B cell (primary cell): ENCODE measurements around the gene PALS2. TPM values are rescaled to one million over a fixed set of nuclear protein-coding genes. Genes with fewer than 3 reads are reported as not detected.

Experiments used
- ATAC-seq: fragments of 200-7000 bp; cut with Tn5 transposase; one replicate; pipeline ENCODE4 v1.10.0; 2021; ENCODE audit warnings: low read depth, mild to moderate bottlenecking, moderate number of reproducible peaks, moderate library complexity
- CTCF ChIA-PET: fragments of 350-600 bp; sonication (Branson Sonifier 250); formaldehyde crosslinking; loops from one replicate; lab custom pipeline; 2021; ENCODE audit warnings: antibody characterized with exemption, inconsistent platforms; lab: Charles Lee
- POLR2A ChIA-PET: fragments of 350-600 bp; sonication (Branson Sonifier 250); formaldehyde crosslinking; loops from one replicate; lab custom pipeline; 2021; ENCODE audit warnings: antibody characterized with exemption; lab: Charles Lee
- DNase-seq: peaks from one replicate; pipeline ENCODE4 v3.0.0; 2013
- H2AFZ ChIP-seq: 2 replicates; pipeline ENCODE4 v1.6.1; 2012; ENCODE audit warnings: mild to moderate bottlenecking, low read depth, low read length; ENCODE audit not compliant: insufficient read depth, poor library complexity, severe bottlenecking
- H3K27ac ChIP-seq, 2 donors: 1 replicate in 1 of 2; 2 replicates in 1 of 2; pipeline ENCODE4 v1.5.1; 2012 to 2013; ENCODE audit warnings: low read length in 2 of 2, mild to moderate bottlenecking in 2 of 2, moderate library complexity in 1 of 2
- H3K27me3 ChIP-seq, 4 experiments: fragments of 200-600 bp in 1 of 4; sonication (generic) in 1 of 4; replicated peaks in 1 of 4; 1 replicate in 2 of 4; 2 replicates in 2 of 4; pipeline versions ENCODE4 v1.6.1 to v1.7.0; 2013 to 2016; ENCODE audit warnings: low read length in 3 of 4, mild to moderate bottlenecking in 2 of 4, mixed read lengths in 1 of 4, moderate library complexity in 1 of 4; ENCODE audit not compliant: insufficient read depth in 4 of 4, control insufficient read depth in 3 of 4; ENCODE audit errors: control extremely low read depth in 1 of 4
- H3K36me3 ChIP-seq, 2 experiments: replicated peaks in 1 of 2; 1 replicate in 1 of 2; 2 replicates in 1 of 2; pipeline versions ENCODE4 v1.6.1 to v1.7.1; 2013; ENCODE audit warnings: low read length in 1 of 2; ENCODE audit not compliant: insufficient read depth in 2 of 2, control insufficient read depth in 1 of 2; ENCODE audit errors: control extremely low read depth in 1 of 2, extremely low read depth in 1 of 2
- H3K4me1 ChIP-seq, 2 donors: fragments of 200-600 bp in 1 of 2; sonication (generic) in 1 of 2; 1 replicate in 1 of 2; 2 replicates in 1 of 2; pipeline versions ENCODE4 v1.5.1 to v1.6.1; 2013 to 2017; ENCODE audit warnings: low read length in 2 of 2; ENCODE audit not compliant: control insufficient read depth in 2 of 2, insufficient read depth in 2 of 2
- H3K4me2 ChIP-seq: replicated peaks from 2 replicates; pipeline ENCODE3; 2012; ENCODE audit warnings: mild to moderate bottlenecking, low read depth, low read length; ENCODE audit not compliant: poor library complexity, severe bottlenecking
- H3K4me3 ChIP-seq, 5 experiments: fragments of 200-600 bp in 1 of 5; sonication (generic) in 1 of 5; 1 replicate in 3 of 5; 2 replicates in 2 of 5; pipeline versions ENCODE4 v1.5.1 to v1.7.0; 2011 to 2016; ENCODE audit warnings: low read length in 4 of 5, mild to moderate bottlenecking in 4 of 5, low read depth in 2 of 5, control low read depth in 1 of 5, moderate library complexity in 1 of 5; ENCODE audit not compliant: insufficient read depth in 1 of 5; ENCODE audit errors: control extremely low read depth in 1 of 5, extremely low read depth in 1 of 5
- H3K79me2 ChIP-seq: fragments of 200-600 bp; sonication (generic); one replicate; pipeline ENCODE4 v1.6.0; 2016; ENCODE audit warnings: low read length; ENCODE audit not compliant: control insufficient read depth, insufficient read depth
- H3K9ac ChIP-seq: fragments of 200-600 bp; sonication (generic); 2 replicates; pipeline ENCODE4 v1.6.1; 2017; ENCODE audit warnings: mild to moderate bottlenecking, low read length, moderate library complexity
- H3K9me3 ChIP-seq, 3 donors: one replicate each; pipeline versions ENCODE4 v1.6.1 to v1.7.1; 2013; ENCODE audit warnings: low read length in 2 of 3; ENCODE audit not compliant: control insufficient read depth in 2 of 3, insufficient read depth in 1 of 3; ENCODE audit errors: control extremely low read depth in 1 of 3
- H4K20me1 ChIP-seq: 2 replicates; pipeline ENCODE4 v1.6.0; 2012; ENCODE audit warnings: mild to moderate bottlenecking, low read length; ENCODE audit not compliant: insufficient read depth, control insufficient read depth, poor library complexity, severe bottlenecking
- H3K27ac Mint-ChIP-seq: one replicate; pipeline ENCODE4 v1.8.0; 2021; ENCODE audit warnings: mixed read lengths
- H3K27me3 Mint-ChIP-seq: one replicate; pipeline ENCODE4 v1.8.0; 2021; ENCODE audit warnings: mixed read lengths
- H3K4me1 Mint-ChIP-seq: one replicate; pipeline ENCODE4 v1.8.0; 2021; ENCODE audit warnings: mixed read lengths
- H3K4me3 Mint-ChIP-seq: one replicate; pipeline ENCODE4 v1.8.0; 2021; ENCODE audit warnings: mixed read lengths
- H3K9me3 Mint-ChIP-seq: one replicate; pipeline ENCODE4 v1.8.0; 2022; ENCODE audit warnings: mixed read lengths; ENCODE audit not compliant: insufficient read depth
- CTCF ChIP-seq: fragments of 200-600 bp; IDR thresholded peaks from one replicate; pipeline ENCODE4 v1.8.0; 2022; ENCODE audit warnings: antibody characterized with exemption, mild to moderate bottlenecking
- EZH2 ChIP-seq: IDR thresholded peaks from 2 replicates; pipeline ENCODE4 v1.6.1; 2012; ENCODE audit warnings: borderline replicate concordance, low read depth, mild to moderate bottlenecking, moderate library complexity, low read length; ENCODE audit not compliant: insufficient read depth, poor library complexity, severe bottlenecking
- WGBS: methylation state at CpG from one replicate; pipeline ENCODE4 v1.1.5; 2013; ENCODE audit warnings: missing lambda C conversion rate; ENCODE audit not compliant: insufficient coverage; 5-methylcytosine and 5-hydroxymethylcytosine counted together
- intact Hi-C: fragments of 100-400 bp; cut with micrococcal nuclease; formaldehyde crosslinking; loops from one replicate; pipeline ENCODE4 v1.10.0; 2022
- polyA plus RNA-seq: library from polyadenylated mRNA; depleted of rRNA; stranded (reverse); fragments of >200 nt; gene quantifications from 2 replicates; pipeline ENCODE4 v1.2.3, GENCODE V29; 2012
- total RNA-seq, 2 donors: library from RNA; stranded (reverse); fragments of 120-200 nt in 1 of 2; gene quantifications; 1 replicate in 1 of 2; 2 replicates in 1 of 2; pipeline versions ENCODE4 v1.2.3 to v1.2.4, GENCODE V29; 2013 to 2022

The PALS2 gene
- total and polyA plus RNA-seq, 2 donors (not counting 1 experiment from before 2014, with no cell fraction given), result 4.8 to 54.2 TPM

GRCh38 chr7:24582166-24582565 lies 8.9 kb downstream of the PALS2 start:
- no peak overlapping the region for H3K4me2 ChIP-seq
- H3K27me3 ChIP-seq, result no peaks in the 10 kb centered on the region
- ChIA-PET POLR2A (no interaction called here), CTCF (no interaction called here)
- intact Hi-C loops, result no loop called here
- H3K27me3 Mint-ChIP-seq, result no peaks in the 10 kb centered on the region
- H3K4me1 ChIP-seq, result peaks cover 9 to 15% of the 10 kb centered on the region in 2 donors
- H3K9me3 ChIP-seq, result no peaks in the 10 kb centered on the region
- no peak overlapping the region for H3K27ac ChIP-seq
- no CpG with 5 or more reads among the region's 2 CpGs for WGBS
- H3K79me2 ChIP-seq, result peaks cover 68% of the 10 kb centered on the region
- DNase-seq (no peak), ATAC-seq (no peak)
- H3K9me3 Mint-ChIP-seq, result no peaks in the 10 kb centered on the region
- H2AFZ ChIP-seq, result no peak overlapping the region
- H4K20me1 ChIP-seq, result peaks cover 6% of the 10 kb centered on the region
- H3K4me3 ChIP-seq, result no peak overlapping the region
- H3K4me1 Mint-ChIP-seq, result peaks cover 38% of the 10 kb centered on the region
- no peak overlapping the region for H3K4me3 Mint-ChIP-seq
- no peak overlapping the region for H3K27ac Mint-ChIP-seq
- no peak for TF ChIP-seq EZH2
- no peak for TF ChIP-seq CTCF
- no peak overlapping the region for H3K9ac ChIP-seq
- H3K36me3 ChIP-seq, result no peaks in the 10 kb centered on the region

GRCh38 chr7:24587853-24588252 lies 14.6 kb downstream of the PALS2 start:
- Histone ChIP-seq H3K36me3 (no peaks in the 10 kb centered on the region), H3K4me1 (no peaks in the 10 kb centered on the region), H3K27ac (no peak overlapping the region), H3K9ac (no peak overlapping the region), H3K27me3 (no peaks in the 10 kb centered on the region), H2AFZ (no peak overlapping the region), H4K20me1 (no peaks in the 10 kb centered on the region), H3K9me3 (no peaks in the 10 kb centered on the region), H3K4me2 (no peak overlapping the region), H3K79me2 (peaks cover 56% of the 10 kb centered on the region), H3K4me3 (no peak overlapping the region)
- H3K9me3 Mint-ChIP-seq, result no peaks in the 10 kb centered on the region
- intact Hi-C loops, result loop anchor here (1.0 to 5.0 kb wide), 5 partner anchors 186 to 1041 kb away; no protein-coding TSS in a partner anchor
- H3K4me1 Mint-ChIP-seq, result peaks cover 26% of the 10 kb centered on the region
- no peaks in the 10 kb centered on the region for H3K27me3 Mint-ChIP-seq
- H3K4me3 Mint-ChIP-seq, result no peak overlapping the region
- POLR2A ChIA-PET, result no interaction called here
- CTCF ChIA-PET, result interaction anchor here (0.6 to 2.1 kb wide), 7 partner anchors 8 to 1018 kb away, joined by 3 to 7 read pairs (median 4); partner anchors contain the start of gene PALS2
- DNase-seq (peak; percentile 69), ATAC-seq (peak; percentile 67)
- 20% methylated on average over 1 of the region's 3 CpGs for WGBS
- TF ChIP-seq CTCF (peak; percentile 79), EZH2 (no peak)
- H3K27ac Mint-ChIP-seq, result no peak overlapping the region
